GM18519 (cell line): ENCODE results near the gene CYP2C9.

Experiments
- ATAC-seq: cut with Tn5 transposase; IDR thresholded peaks from one replicate; pipeline ENCODE4 v1.9.1; 2021; ENCODE audit warnings: mild to moderate bottlenecking, moderate library complexity; ENCODE audit not compliant: unreplicated experiment, low FRiP score

Gene CYP2C9

GRCh38 chr10:95035332-95036295 lies 97.2 kb downstream of the CYP2C9 start:
- no peak for ATAC-seq

GRCh38 chr10:95039281-95039680 lies 100.8 kb downstream of the CYP2C9 start:
- no peak for ATAC-seq
